NCI-H1048 (cell line): Measurements from ENCODE around the gene BMF.

Source experiments
- DNase-seq: peaks from one replicate; lab custom pipeline; 2025; lab: John Stamatoyannopoulos, UW

The BMF gene

GRCh38 chr15:40048211-40048792, 60.4 kb downstream of the BMF start:
- no peak for DNase-seq

- DNase-seq = no peak
These were observed 61.1 kb downstream of the BMF start for GRCh38 chr15:40047415-40048210.

GRCh38 chr15:40046721-40047414, 61.8 kb downstream of the BMF start:
- no peak for DNase-seq

- no peak for DNase-seq
These were observed 63.0 kb downstream of the BMF start for GRCh38 chr15:40045572-40046217.

GRCh38 chr15:40044717-40045571, 63.7 kb downstream of the BMF start:
- DNase-seq = peak; percentile 67

GRCh38 chr15:40043927-40044716, 64.6 kb downstream of the BMF start:
- no peak for DNase-seq

GRCh38 chr15:40042791-40043320, 65.8 kb downstream of the BMF start:
- no peak for DNase-seq

- DNase-seq = no peak
These were observed 67.9 kb downstream of the BMF start for GRCh38 chr15:40040770-40041169.

- no peak for DNase-seq
These were observed 68.4 kb downstream of the BMF start for GRCh38 chr15:40040293-40040635.

- DNase-seq = peak; percentile 72
These were observed 69.8 kb downstream of the BMF start, which contains the start of gene SRP14 for GRCh38 chr15:40038638-40039543. SRP14 (minus strand) TSS chr15:40039181; CDS start chr15:40039116, 65 bp downstream.

- no peak for DNase-seq
These were observed 70.4 kb downstream of the BMF start for GRCh38 chr15:40038275-40038637.
